OCI-LY1 (cell line): Measurements from ENCODE around the gene PDCD1.

Experiments
- CTCF ChIP-seq: fragments of 200-600 bp; sonication (generic), shearing (Covaris generic); IDR thresholded peaks from 2 replicates; pipeline ENCODE4 v1.5.1; 2017; ENCODE audit warnings: mild to moderate bottlenecking, antibody characterized with exemption, low read length, moderate library complexity, mixed read lengths
- EZH2 ChIP-seq: fragments of 200-600 bp; sonication (generic), shearing (Covaris generic); IDR thresholded peaks from 2 replicates; pipeline ENCODE4 v1.8.0; 2017; ENCODE audit warnings: borderline replicate concordance, mixed run types, mild to moderate bottlenecking, antibody characterized with exemption, low read length, moderate library complexity, mixed read lengths

- TF ChIP-seq CTCF (no peak), EZH2 (no peak)
These were observed 11.4 kb upstream of the PDCD1 start for GRCh38 chr2:241870081-241870541.
